Measurements from ENCODE around the gene NCMAP. TPM values are rescaled to one million over a fixed set of nuclear protein-coding genes. Genes with fewer than 3 reads are reported as not detected.

Gene NCMAP
- total RNA-seq, 2 experiments from 2014 or later = 0.04 TPM; not detected in 1

DNA sequence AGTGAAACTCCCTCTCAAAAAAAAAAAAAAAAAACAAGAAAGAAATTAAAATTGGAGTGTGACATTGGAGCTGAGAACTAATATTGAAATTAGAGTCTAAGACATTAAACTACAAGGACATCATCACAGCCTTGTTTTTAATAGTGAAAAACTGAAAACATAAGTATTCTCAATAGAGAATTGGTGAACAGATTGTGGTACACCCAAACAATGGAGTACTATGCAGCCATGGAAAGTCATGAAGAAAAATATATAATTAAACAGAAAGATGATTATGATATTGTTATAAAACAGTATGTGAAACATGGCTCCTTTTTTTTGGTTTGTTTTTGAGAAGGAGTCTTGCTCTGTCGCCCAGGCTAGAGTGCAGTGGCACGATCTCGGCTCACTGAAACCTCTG lies 43.4 kb downstream of the NCMAP start:
- POLR2A ChIA-PET = no interaction called here
- CTCF ChIA-PET = no interaction called here

DNA sequence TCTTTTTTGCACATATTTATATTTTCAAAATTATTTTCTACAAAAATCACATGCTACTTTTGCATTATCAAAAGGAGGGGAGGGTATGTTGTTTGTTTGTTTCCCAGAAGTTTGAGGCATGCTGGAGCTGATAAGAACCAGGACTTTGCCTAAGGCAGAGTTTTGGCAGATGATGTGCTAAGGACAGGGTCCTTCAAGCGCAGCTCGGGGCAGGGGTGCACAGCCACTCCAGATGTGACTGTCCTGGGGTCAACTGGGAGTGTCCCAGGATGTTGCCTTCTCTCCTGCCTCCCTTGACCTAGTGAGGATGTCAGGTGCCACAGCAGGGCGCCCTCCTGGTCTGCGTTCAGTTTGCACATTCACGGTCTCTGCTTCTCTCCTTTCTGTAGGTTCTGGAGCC lies 44.7 kb downstream of the NCMAP start:
- CTCF ChIA-PET = no interaction called here
- POLR2A ChIA-PET = no interaction called here

DNA sequence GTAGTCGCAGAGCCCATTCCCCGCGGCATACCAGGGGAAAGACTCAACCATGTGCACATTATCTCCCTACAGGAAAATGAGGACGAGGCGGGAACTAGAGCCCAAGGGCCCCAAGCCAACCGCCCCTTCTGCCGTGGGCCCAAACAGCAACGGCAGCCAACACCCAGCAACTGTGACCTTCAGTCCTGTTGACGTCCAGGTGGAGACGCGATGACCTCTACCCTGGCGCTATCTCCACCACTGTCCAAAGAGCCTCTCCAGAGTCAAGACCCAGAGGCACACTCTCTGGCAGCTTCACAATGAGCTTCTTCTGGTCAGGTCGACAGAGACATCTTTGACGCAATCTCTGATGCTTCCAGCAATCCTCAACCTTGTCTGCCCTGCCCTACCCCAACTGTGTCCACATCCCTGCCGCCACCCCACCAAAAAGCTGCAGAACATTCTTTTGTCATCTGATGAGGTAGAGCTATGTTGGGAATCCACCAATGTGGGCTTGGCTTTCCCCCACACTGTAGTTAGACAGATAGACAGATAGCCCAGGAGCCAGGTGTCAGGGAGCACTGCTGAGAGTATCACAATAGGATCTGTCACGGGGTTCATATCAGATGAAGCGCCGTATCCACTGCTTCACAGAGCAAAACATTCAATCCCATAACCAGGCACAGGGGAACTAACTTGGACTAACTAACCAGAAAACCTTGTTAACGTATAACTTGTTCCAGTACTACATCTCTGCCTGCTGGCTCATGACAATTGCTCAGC lies 49.8 kb downstream of the NCMAP start:
- ChIA-PET POLR2A (no interaction called here), CTCF (interaction anchor here (1.6 kb wide), 1 partner anchor 19 kb away, joined by 8 read pairs; no protein-coding TSS in a partner anchor)

DNA sequence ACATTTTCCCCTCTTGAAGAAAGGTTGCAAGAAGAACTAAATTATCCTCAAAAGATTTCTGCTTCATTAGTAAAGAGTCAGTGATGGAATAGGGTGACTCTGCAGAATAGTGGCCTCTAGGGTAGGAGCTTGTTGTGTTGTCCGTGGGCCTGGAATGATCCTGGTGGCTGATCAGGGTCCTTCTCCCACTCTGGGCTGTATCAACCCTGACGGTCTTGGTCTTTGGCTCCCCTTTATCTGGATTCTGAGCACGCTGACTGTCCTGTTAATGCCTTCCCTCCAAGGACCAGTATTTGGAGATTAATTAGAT lies 50.4 kb downstream of the NCMAP start:
- CTCF ChIA-PET = interaction anchor here (0.5 to 1.6 kb wide), 3 partner anchors 19 to 28 kb away, joined by 3 to 8 read pairs (median 6); no protein-coding TSS in a partner anchor
- POLR2A ChIA-PET = no interaction called here

DNA sequence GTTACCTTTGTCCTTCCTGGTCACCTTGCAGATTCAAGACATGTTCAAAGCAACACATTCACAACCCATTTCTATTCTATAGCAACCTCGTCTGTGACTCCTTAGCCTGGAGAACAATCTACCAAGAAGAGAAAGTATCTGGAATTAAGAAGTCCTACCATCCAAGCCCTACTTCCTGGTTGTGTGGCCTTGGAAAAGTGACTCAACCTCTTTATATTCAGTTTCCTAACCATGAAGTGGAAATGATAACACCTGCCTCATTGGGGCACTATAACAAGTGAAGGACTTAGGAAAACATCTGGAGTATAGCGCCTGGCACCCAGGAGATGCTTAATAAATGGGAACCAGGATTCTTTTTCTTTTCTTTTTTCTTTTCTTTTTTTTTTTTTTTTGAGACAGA lies 50.7 kb downstream of the NCMAP start:
- ChIA-PET CTCF (interaction anchor here (0.5 to 1.6 kb wide), 3 partner anchors 19 to 28 kb away, joined by 3 to 8 read pairs (median 6); no protein-coding TSS in a partner anchor), POLR2A (no interaction called here)

DNA sequence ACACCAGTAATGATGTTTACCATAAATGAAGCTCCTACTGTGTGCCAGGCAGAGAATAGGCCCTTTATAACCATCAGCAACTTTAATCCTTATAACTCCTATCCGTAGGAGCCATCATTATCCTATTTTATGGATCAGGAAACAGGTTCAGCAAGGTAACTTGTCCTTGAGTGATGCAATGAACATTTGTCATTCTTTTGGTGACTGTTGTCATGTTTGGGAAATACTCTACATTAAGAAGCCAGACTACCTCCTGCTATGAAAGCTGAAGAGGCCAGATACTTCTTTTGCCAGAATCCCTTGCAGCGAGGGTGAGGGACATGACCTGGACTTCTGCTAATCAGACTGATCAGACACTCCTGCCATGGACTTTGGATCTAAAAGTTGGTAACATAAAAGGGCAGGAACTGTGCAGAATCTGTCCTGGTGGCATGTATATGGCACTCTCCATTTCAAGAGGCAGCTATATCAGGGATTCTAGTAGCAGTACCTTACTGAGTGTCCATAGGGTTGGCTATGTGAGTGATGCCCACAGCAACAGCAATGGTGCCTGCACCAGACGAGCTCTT lies 54.1 kb downstream of the NCMAP start:
- POLR2A ChIA-PET = no interaction called here
- CTCF ChIA-PET = no interaction called here

DNA sequence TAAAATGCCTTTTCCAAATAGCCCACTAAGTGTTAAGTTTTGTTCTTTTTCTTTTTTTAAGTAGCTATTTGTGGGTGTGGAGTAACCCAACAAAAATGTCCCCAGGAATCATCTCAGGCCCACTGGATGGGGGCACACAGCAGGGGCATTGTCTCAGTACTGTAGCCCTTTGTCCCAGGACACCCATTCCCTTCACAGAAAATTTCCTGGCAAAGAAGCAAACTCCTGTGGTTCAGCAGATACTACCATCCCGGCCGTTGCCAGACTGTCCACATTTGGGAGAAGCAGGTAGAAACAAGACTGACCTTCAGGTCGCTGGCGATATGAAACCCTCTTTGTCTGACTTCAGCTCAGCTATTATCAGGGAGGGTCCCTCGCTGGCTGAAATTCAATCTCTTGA lies 63.5 kb downstream of the NCMAP start:
- ChIA-PET CTCF (no interaction called here), POLR2A (no interaction called here)

DNA sequence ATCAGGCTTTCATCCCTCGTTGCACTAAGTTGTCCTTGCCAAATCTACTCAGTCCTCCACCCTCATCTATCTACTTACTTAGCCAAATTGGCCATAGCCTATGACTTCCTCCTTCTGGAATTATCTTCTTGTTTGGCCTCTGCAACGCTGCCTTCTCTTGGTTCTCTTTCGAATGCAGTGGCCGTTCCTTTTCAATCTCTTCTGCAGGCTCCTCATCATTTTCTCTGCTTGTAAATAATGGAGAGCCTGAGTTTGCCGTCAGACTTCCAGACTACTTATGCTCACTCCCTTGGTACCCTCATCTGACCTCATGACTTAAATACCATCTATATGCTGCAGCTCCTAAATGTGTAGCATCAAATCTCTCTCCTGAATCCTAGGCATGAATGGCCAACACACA lies 64.8 kb downstream of the NCMAP start:
- ChIA-PET POLR2A (no interaction called here), CTCF (no interaction called here)

DNA sequence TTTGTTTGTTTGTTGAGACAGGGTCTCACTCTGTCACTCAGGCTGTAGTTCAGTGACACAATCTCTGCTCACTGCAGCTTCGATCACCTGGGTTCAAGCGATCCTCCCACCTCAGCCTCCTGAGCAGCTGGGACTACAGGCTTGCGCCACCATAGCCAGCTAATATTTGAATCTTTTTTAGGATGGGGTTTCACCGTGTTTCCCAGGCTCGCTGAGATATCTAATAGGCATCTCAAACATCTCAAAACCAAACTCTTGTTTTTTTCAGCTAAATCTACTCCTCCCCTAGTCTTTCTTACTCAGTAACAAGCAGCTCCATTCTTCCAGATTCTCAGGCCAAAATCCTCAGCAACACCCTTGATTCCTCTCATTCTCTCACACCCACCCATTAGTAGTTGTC lies 65.2 kb downstream of the NCMAP start:
- ChIA-PET CTCF (no interaction called here), POLR2A (no interaction called here)

DNA sequence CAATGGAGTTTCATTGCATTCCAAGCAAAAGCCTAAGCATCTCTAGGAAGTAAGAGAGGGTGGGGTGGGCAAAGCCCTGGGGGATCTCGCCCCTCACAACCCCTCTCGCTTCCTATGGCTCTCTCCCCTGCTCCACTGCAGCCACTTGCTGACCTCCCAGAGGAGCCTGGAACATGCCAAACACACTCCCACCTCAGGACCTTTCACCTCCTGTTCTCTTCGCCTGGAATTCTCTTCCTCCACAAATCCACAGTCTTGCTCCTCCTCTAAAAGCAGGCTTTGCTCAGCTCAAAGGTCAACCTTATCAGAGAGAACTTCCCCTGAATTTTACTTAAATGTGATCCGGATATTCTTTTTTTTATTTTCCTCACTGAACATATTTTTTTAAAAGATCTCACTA lies 66.3 kb downstream of the NCMAP start:
- ChIA-PET CTCF (no interaction called here), POLR2A (no interaction called here)

DNA sequence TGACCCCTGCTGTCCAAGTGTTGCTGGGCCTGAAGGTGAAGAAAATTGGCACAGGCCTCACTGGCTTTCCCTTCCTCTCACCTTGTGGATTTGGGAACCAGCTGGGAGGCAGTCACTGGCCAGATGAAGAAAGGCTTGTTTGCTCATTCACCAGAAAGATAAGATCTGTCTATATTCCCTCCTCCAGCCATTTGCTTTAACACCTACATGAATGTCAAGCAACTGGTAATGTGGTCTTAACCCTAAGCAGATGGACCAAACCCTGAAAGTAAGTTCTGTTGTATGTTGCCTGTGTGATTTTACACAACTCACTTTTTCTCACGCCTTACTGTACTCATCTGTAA lies 76.9 kb downstream of the NCMAP start:
- CTCF ChIA-PET = interaction anchor here (0.6 kb wide), 1 partner anchor 15 kb away, joined by 3 read pairs; no protein-coding TSS in a partner anchor
- POLR2A ChIA-PET = no interaction called here

DNA sequence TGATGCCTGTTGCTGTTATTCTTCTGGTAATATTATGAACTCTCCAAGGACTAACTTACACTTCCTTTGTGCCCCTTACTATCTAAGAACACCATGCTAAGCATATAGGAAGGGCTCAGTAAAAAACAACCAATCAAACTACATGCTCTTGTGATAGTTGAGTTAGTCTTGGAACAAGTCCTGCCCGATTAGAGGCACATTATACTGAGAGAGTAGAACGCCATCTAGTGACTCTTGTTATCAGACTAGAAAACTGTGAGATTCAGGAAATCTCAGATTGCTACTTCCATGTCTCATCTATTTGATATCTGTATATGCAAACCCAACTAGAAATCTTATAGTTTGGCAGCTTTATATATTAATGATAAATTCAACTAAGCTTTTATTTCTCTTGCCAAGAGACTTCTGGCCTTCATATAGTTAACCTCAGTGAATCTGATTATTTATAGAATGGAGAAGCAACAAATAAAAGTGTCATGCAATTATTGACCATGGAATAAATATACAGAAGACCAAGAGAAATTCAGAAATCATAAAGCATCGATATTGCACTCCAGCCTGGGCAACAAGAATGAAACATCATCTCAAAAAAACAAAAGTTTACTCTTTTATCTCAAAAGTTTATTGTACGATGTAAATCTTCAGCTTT lies 79.4 kb downstream of the NCMAP start:
- POLR2A ChIA-PET = interaction anchor here (0.7 kb wide), 1 partner anchor 154 kb away, joined by 5 read pairs; no protein-coding TSS in a partner anchor
- CTCF ChIA-PET = interaction anchor here (0.7 kb wide), 2 partner anchors 29 to 197 kb away, joined by 3 to 6 read pairs; no protein-coding TSS in a partner anchor

DNA sequence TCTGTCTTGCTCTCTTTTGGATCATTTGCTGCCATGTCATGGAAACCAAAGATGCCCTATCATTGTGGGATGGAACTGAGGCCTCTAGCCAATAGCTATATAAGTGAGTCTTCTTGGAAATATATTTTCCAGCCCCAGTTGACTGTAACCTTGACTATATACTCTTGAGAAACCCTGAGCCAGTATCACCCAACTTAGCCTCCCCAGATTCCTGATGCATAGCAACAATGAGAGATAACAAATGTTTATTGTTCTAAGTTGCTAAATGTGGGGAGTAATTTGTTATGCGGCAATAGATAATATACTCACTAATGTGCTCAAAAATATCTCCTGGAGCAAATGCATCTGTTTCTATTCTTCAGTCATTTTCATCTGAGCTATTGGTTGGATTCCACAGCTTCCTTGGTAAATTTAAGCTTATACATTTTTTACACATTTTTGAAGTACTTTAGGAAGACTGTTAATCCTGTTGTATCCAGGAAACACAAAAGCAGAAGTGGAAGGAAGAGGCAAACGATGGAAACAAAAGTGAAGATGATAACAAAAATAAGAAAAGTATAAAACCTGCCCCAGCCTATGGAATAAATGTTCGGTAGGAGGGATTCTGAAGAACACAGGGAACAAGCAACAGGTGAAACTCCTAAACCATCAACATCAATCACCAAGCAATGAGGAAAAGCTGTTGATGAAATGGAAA lies 80.9 kb downstream of the NCMAP start:
- ChIA-PET CTCF (interaction anchor here (0.9 to 2.3 kb wide), 4 partner anchors 14 to 245 kb away, joined by 3 to 6 read pairs (median 3); partner anchors contain the start of gene NIPAL3), POLR2A (no interaction called here)

DNA sequence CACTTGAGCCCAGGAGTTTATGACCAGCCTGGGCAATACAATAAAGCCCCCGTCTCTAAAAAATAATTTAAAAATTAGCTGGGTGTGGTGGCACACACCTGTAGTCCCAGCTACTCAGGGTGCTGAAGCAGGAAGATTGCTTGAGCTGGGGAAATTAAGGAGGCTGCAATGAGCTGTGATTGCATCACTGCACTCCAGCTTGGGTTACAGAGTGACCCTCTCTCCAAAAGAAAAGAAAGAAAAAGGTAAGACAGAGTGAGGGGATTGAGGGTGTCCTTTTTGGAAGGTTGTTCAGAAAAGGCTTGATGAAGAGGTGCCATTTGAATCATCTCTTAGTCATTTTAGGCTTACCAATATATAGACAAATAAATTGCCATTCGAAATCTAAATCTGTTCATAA lies 83.2 kb downstream of the NCMAP start:
- ChIA-PET POLR2A (interaction anchor here (0.7 kb wide), 1 partner anchor 460 kb away, joined by 6 read pairs; no protein-coding TSS in a partner anchor), CTCF (interaction anchor here (0.7 kb wide), 1 partner anchor 8 kb away, joined by 3 read pairs; no protein-coding TSS in a partner anchor)

DNA sequence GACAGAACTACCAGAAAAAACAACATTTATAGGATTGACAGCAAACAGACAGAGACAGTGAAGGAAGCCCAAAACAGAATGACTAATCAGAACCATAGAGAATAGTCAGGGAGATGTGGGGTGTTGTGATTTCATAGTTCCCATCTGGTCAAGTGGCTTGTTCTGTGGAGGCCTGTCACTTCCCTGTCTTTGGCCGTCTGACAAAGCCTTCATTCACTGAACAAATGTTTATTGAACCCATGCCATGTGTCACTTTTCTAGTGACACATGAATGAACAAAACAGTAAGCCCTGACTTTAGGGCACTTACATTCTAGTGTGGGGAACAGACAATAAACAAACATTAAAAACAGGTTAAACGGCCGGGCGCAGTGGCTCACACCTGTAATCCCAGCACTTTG lies 84.0 kb downstream of the NCMAP start:
- POLR2A ChIA-PET = no interaction called here
- CTCF ChIA-PET = no interaction called here

DNA sequence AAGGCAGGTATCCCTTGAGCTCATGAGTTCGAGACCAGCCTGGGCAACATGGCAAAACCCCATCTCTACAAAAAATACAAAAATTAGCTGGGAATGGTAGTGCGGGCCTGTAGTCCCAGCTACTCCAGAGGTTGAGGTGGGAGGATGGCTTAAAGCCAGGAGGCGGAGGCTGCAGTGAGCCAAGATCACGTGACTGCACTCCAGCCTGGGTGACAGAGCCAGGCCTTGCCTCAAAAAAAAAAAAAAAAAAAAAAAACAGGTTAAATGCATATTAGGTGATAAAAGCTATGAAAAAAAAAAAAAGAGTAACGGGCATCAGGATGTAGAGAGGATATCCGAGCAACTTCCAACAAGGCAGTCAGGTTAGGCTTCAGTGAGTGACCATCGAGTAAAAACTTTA lies 84.4 kb downstream of the NCMAP start:
- ChIA-PET POLR2A (no interaction called here), CTCF (no interaction called here)

DNA sequence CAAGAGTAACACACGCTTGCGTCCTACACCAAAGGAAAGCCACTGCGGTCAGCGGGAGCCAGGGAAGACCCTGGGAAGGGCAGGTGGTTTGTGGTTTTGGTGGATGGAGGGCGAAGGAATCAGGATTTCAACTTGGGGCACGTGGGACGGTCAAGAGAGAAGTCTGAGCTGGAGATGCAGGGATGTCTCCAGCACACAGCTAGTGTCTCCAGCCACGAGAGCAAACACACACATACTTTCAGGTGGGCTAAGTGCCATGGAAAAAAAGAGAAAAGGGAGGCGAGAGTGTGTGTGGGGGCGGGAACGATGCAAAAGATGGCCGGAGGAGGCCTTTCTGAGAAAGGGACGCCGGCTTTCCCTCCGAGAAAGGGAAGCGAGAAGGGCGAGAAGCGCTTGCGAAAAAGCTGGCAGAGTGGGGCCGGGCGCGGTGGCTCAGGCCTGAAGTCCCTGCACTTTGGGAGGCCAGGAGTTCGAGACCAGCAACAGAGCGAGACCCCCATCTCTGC lies 85.8 kb downstream of the NCMAP start:
- POLR2A ChIA-PET = interaction anchor here (0.6 to 1.7 kb wide), 4 partner anchors 18 to 788 kb away, joined by 3 to 9 read pairs (median 5); partner anchors contain the start of gene RCAN3
- CTCF ChIA-PET = no interaction called here

DNA sequence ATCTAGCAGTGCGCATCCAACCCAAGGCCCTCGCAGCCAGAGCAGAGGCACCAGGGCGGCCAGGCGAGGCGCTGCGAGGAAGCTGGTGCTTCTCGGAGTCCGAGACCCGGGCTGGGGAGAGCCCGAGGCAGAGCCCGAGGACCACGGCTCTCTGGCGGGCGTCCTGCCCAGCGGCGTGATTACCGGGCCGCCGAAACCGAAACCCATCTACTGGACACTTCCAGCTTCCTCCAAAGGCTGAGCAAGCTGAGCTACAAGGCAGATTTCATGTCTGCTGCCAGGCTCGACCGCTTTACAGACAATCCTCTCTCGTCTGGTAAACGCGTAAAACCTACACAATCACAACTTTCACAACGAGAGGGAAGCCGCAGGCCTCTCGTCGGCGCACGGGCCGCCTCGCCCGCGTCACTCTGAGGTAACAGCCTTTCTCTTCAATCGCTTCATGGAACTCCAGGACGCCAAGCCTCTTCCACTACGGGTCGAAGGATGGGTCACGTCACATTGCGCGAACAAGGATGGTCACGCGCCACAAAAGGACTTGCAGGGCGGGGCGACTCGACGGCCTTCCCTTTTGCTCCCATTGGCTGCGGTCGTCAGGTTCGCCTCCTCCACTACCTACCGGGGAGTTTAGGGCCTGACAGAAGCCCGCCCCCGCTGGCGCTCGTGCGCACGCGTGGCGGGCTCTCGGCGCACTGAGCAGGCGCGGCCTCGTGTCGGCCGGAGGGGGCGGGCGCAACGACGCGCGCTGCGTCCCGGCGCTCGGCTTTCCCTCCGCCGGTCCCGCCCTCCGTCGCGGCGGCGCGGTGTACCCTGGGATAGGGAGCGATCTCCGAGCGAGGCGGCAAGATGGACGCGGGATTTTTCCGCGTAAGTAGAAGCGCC lies 86.8 kb downstream of the NCMAP start, which contains the start of gene SRRM1:
Gene SRRM1, plus strand, starts transcription at position 822 of the 882 bp plus-strand sequence. Its CDS starts 25 bp downstream, at position 847.
- ChIA-PET POLR2A (interaction anchor here (0.5 to 1.7 kb wide), 8 partner anchors 10 to 930 kb away, joined by 3 to 9 read pairs (median 4); partner anchors contain the start of genes NIPAL3, RCAN3, RSRP1 and SYF2), CTCF (interaction anchor here (0.8 kb wide), 1 partner anchor 226 kb away, joined by 3 read pairs; no protein-coding TSS in a partner anchor)
